Measurements from ENCODE around the gene EHMT2. TPM values are rescaled to one million over a fixed set of nuclear protein-coding genes. Genes with fewer than 3 reads are reported as not detected.
A peak's percentile ranks its signal among the peaks of the same experiment; 100 is the strongest.

Gene EHMT2
- total RNA-seq, 1 donor from 2014 or later: 14.5 TPM

DNA sequence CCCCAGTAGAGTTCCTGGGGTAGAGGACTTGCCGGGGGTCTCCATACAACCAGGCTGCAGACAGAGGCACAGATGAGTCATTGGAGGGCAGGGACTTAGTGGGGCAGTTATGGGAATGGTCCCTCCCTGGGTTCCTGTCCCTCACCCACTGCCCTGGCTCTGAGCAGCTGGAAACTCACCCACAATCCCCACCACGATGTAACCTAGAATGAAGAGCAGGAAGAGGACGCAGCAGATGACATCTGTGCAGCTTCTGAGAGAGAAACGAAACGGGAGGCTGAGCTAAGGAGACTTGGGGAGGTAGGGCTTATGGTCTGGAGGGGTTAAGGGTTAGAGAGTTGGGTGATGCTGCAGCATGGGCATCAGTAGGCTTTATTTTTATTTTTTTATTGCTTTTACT, 21.6 kb downstream of the EHMT2 start:
- no peaks in the 10 kb centered on the region for H3K27me3 ChIP-seq (ENCODE audit: control insufficient read depth, insufficient read depth, low read length)
- no peak for FAIRE-seq
- TF ChIP-seq, protein P1, sequence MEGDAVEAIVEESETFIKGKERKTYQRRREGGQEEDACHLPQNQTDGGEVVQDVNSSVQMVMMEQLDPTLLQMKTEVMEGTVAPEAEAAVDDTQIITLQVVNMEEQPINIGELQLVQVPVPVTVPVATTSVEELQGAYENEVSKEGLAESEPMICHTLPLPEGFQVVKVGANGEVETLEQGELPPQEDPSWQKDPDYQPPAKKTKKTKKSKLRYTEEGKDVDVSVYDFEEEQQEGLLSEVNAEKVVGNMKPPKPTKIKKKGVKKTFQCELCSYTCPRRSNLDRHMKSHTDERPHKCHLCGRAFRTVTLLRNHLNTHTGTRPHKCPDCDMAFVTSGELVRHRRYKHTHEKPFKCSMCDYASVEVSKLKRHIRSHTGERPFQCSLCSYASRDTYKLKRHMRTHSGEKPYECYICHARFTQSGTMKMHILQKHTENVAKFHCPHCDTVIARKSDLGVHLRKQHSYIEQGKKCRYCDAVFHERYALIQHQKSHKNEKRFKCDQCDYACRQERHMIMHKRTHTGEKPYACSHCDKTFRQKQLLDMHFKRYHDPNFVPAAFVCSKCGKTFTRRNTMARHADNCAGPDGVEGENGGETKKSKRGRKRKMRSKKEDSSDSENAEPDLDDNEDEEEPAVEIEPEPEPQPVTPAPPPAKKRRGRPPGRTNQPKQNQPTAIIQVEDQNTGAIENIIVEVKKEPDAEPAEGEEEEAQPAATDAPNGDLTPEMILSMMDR (IDR thresholded peaks at IDR 0.05; ENCODE audit: insufficient read depth, low read length, severe bottlenecking): no peak
- H3K4me3 ChIP-seq (ENCODE audit: low read depth, low read length): no peak overlapping the region
- H3K36me3 ChIP-seq (ENCODE audit: control insufficient read depth, insufficient read depth, low read length): peaks cover 2% of the 10 kb centered on the region
- no peak for DNase-seq (ENCODE audit: low read depth)

DNA sequence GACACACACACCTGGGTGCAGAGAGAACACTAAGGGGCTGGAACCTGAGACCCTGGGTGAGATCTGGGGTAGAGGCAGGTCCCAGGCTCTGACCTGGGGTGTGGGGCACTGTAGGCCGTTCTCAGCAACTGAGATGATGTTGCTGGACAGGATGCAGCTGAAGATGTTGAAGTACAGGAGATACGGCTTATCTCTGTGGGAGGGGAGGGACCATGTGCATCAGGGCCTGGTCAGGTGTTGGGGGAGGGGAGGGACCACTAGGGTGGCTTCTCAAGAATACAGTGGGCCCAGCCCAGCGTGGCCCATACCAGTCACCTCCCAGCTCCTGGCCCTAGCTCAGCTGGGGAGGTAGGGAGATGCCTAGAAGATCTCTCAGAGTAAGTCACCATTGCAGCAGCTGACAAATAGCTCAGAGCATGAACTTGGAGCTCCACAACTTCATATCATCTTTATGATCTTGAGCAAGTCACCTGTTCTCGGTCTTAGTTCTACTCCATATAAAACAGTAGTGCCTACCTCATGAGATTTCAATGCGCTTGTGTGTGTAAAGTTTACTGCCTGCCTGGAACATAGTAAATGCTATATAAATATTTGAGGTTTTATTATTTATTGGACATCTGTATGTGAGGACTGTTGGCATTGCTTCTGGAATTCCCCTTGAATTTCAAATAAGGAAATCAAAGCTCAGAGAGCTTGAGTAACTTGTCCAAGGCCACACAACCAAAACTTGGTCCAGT, 22.5 kb downstream of the EHMT2 start:
- Histone ChIP-seq H3K4me3 (ENCODE audit: low read depth, low read length) (no peak overlapping the region), H3K36me3 (ENCODE audit: control insufficient read depth, insufficient read depth, low read length) (peaks cover 2% of the 10 kb centered on the region), H3K27me3 (ENCODE audit: control insufficient read depth, insufficient read depth, low read length) (no peaks in the 10 kb centered on the region)
- TF ChIP-seq, protein P1 (IDR thresholded peaks at IDR 0.05; ENCODE audit: insufficient read depth, low read length, severe bottlenecking): no peak
- no peak for DNase-seq (ENCODE audit: low read depth)
- FAIRE-seq: no peak

DNA sequence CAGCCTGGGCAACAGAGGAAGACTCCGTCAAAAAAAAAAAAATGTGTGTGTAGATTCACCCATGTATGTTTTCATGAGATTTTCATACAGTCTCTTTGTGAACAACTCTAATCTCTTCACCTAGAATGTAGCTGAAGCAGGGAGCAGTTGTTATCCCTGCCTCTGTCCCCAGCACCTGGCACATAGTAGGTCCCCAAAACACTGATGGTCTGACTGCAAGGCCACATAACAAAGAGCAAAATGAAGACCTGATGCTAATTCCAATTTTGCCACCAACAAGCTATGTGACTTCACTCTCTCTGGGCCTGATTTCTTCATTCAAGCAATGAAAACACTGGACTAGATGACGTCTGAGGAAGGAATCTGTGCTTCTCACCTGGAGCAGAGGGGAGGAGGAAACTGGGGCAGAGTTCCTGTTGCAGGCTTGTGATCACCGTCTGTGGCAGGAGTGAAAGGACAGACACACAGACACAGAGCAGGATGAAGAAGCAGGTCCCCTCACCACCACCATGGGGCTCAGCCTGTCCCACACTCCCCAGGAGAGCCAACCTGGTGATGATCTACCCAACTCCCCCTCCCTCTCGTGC, 23.3 kb downstream of the EHMT2 start:
- no peaks in the 10 kb centered on the region for H3K36me3 ChIP-seq (ENCODE audit: control insufficient read depth, insufficient read depth, low read length)
- H3K4me3 ChIP-seq (ENCODE audit: low read depth, low read length): no peak overlapping the region
- no peaks in the 10 kb centered on the region for H3K27me3 ChIP-seq (ENCODE audit: control insufficient read depth, insufficient read depth, low read length)
- FAIRE-seq (no peak), DNase-seq (ENCODE audit: low read depth) (peak; percentile 15)
- TF ChIP-seq, protein P1 (IDR thresholded peaks at IDR 0.05; ENCODE audit: insufficient read depth, low read length, severe bottlenecking): no peak

DNA sequence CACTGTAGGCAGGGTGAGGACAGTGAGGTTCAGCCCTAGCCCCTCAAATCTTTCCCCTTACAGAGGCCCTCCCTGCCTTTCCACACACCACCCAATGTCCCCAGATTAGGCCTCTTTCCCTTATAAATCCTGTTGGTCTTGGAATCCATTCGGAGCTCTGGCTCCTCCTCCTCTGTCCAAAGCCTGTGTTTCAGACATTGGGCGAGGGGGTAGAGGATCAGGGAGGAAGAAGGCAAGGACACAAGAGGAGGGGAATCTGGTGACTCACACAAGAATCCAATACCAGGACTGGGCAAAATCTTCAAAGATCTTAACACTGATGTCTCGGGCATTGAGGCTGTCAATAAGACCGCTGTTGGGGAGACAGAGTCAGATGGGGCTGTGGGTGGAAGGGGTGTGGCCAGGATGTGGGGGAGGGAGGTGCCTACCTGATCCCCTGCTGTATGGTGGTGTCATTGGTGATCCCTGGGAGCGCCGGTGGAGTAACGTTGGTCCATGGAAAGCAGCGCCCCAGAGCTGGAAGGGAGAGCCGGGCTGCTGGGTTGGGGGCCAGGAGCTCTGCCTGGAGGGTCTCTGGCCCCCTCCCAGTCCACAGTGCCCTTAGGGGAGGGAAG, 26.3 kb downstream of the EHMT2 start:
- no peak for FAIRE-seq
- no peaks in the 10 kb centered on the region for H3K36me3 ChIP-seq (ENCODE audit: control insufficient read depth, insufficient read depth, low read length)
- no peak overlapping the region for H3K4me3 ChIP-seq (ENCODE audit: low read depth, low read length)
- DNase-seq (ENCODE audit: low read depth): no peak
- H3K27me3 ChIP-seq (ENCODE audit: control insufficient read depth, insufficient read depth, low read length): no peaks in the 10 kb centered on the region
- TF ChIP-seq, protein P1 (IDR thresholded peaks at IDR 0.05; ENCODE audit: insufficient read depth, low read length, severe bottlenecking): no peak

DNA sequence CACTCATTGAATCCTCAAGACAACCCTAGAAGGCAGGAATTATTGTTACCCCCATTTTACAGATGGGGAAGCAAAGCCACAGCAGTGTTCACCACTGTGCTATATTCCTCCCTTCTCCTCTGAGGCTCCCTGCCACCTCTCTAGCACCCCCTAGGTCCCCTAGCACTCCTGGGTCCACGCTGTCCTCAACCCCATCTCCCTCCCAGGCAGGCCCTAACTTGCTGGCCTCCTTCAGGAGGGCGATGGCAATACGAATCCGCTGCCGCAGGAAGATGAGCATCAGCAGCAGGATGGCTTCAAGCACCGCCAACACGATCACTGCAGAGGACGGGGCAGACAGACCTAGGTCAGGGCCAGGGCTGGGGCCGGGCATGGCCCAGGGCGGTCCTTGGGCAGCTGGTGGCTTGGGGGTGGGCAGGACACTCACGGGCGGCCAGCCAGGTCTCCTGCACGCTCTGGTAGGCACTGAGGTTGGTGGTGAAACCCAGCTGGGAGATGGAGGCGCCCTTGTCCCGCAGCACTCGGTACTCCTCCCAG, 27.0 kb downstream of the EHMT2 start:
- FAIRE-seq: no peak
- Histone ChIP-seq H3K36me3 (ENCODE audit: control insufficient read depth, insufficient read depth, low read length) (no peaks in the 10 kb centered on the region), H3K4me3 (ENCODE audit: low read depth, low read length) (no peak overlapping the region), H3K27me3 (ENCODE audit: control insufficient read depth, insufficient read depth, low read length) (no peaks in the 10 kb centered on the region)
- TF ChIP-seq, protein P1 (IDR thresholded peaks at IDR 0.05; ENCODE audit: insufficient read depth, low read length, severe bottlenecking): no peak
- peak; percentile 4 for DNase-seq (ENCODE audit: low read depth)
